GM12878 (cell line): ENCODE data around the gene PLRG1. TPM values are rescaled to one million over a fixed set of nuclear protein-coding genes. Genes with fewer than 3 reads are reported as not detected.
A peak's percentile ranks its signal among the peaks of the same experiment; 100 is the strongest.

Experiments
- ATAC-seq: fragments of 200-7000 bp; cut with Tn5 transposase; 3 replicates; pipeline ENCODE4 v1.9.1; 2020; ENCODE audit warnings: mild to moderate bottlenecking, moderate library complexity
- BruUV-seq: library from RNA; stranded (reverse); fragments of 400-500 nt; replicated peaks from 2 replicates; lab custom pipeline; 2021; lab: Mats Ljungman, UMichigan
- CTCF ChIA-PET: fragments of 300-600 bp; sonication (Branson Sonifier 250); formaldehyde crosslinking; extraction: SDS; loops from one replicate; lab custom pipeline; 2021; ENCODE audit warnings: inconsistent platforms; lab: Yijun Ruan, JAX
- POLR2A ChIA-PET: fragments of 350-600 bp; formaldehyde crosslinking; extraction: SDS; loops from one replicate; lab custom pipeline; 2021; ENCODE audit warnings: inconsistent platforms; lab: Charles Lee
- RAD21 ChIA-PET: fragments of 300-600 bp; sonication (Branson Sonifier 250); formaldehyde crosslinking; loops from one replicate; lab custom pipeline; 2023; ENCODE audit warnings: antibody characterized with exemption; ENCODE audit not compliant: unreplicated experiment; lab: Charles Lee
- SMC1A ChIA-PET: fragments of 300-600 bp; sonication (Branson Sonifier 250); formaldehyde crosslinking; loops from one replicate; lab custom pipeline; 2023; ENCODE audit not compliant: unreplicated experiment, uncharacterized antibody; lab: Charles Lee
- DNase-seq: peaks from one replicate; pipeline ENCODE4 v3.0.0-alpha.2; 2011; ENCODE audit warnings: low read depth, low spot score
- FAIRE-seq: peaks from 3 replicates; lab custom pipeline; 2011; peaks lifted over from hg19 to GRCh38; lab: Jason Lieb, UNC
- H2AFZ ChIP-seq: 2 replicates; pipeline ENCODE4 v1.6.0; 2011; ENCODE audit warnings: low read depth, low read length, control low read depth; ENCODE audit not compliant: control insufficient read depth
- H3K27ac ChIP-seq: 2 replicates; pipeline ENCODE4 v1.5.1; 2011; ENCODE audit warnings: control low read depth; ENCODE audit not compliant: control insufficient read depth, insufficient read depth
- H3K27me3 ChIP-seq, 2 experiments: replicated peaks in 1 of 2; 2 replicates each; pipeline versions ENCODE4 v1.6.0 to v1.6.1; 2011; ENCODE audit warnings: low read length in 1 of 2; ENCODE audit not compliant: control insufficient read depth in 2 of 2, insufficient read depth in 2 of 2
- H3K36me3 ChIP-seq, 2 experiments: 2 replicates each; pipeline ENCODE4 v1.5.1; 2011; ENCODE audit warnings: low read length in 1 of 2; ENCODE audit not compliant: control insufficient read depth in 2 of 2, insufficient read depth in 2 of 2
- H3K4me1 ChIP-seq: 2 replicates; pipeline ENCODE4 v1.6.1; 2011; ENCODE audit warnings: mild to moderate bottlenecking, low read length, moderate library complexity, mixed read lengths; ENCODE audit not compliant: control insufficient read depth, insufficient read depth
- H3K4me2 ChIP-seq: 2 replicates; pipeline ENCODE4 v1.6.0; 2011; ENCODE audit warnings: control low read depth; ENCODE audit not compliant: control insufficient read depth, insufficient read depth
- H3K4me3 ChIP-seq: fragments of 200-600 bp; sonication (generic); 2 replicates; pipeline ENCODE4 v1.5.1; 2016
- H3K79me2 ChIP-seq: 2 replicates; pipeline ENCODE4 v1.6.0; 2011; ENCODE audit warnings: low read length; ENCODE audit not compliant: control insufficient read depth, insufficient read depth
- H3K9ac ChIP-seq: 2 replicates; pipeline ENCODE4 v1.8.0; 2011; ENCODE audit warnings: low read length, control low read depth, mixed read lengths; ENCODE audit not compliant: control insufficient read depth, insufficient read depth
- H3K9me3 ChIP-seq: replicated peaks from 3 replicates; pipeline ENCODE4 v1.5.1; 2011; ENCODE audit warnings: mild to moderate bottlenecking, low read length; ENCODE audit not compliant: control insufficient read depth, insufficient read depth
- H4K20me1 ChIP-seq: 2 replicates; pipeline ENCODE4 v1.6.0; 2011; ENCODE audit not compliant: control insufficient read depth, insufficient read depth
- GABPA ChIP-seq: IDR thresholded peaks from 2 replicates; pipeline ENCODE4 v1.6.1; 2014; ENCODE audit warnings: antibody characterized with exemption, low read depth, mild to moderate bottlenecking, inconsistent platforms
- IKZF2 ChIP-seq, 2 experiments: fragments of 450-650 bp; IDR thresholded peaks; 2 replicates each; pipeline ENCODE4 v1.6.1; 2017; ENCODE audit warnings: mild to moderate bottlenecking in 2 of 2, moderate library complexity in 2 of 2
- POLR2AphosphoS5 ChIP-seq: IDR thresholded peaks from 2 replicates; pipeline ENCODE4 v1.6.1; 2011; ENCODE audit warnings: mild to moderate bottlenecking, low read length, inconsistent platforms
- SPI1 ChIP-seq: IDR thresholded peaks from 2 replicates; pipeline ENCODE4 v1.6.1; 2011; ENCODE audit warnings: low read depth, mild to moderate bottlenecking, low read length, moderate library complexity, borderline replicate concordance; ENCODE audit not compliant: insufficient read depth
- TARDBP ChIP-seq: IDR thresholded peaks from 2 replicates; pipeline ENCODE4 v1.6.1; 2016; ENCODE audit warnings: borderline replicate concordance
- ZNF24 ChIP-seq: fragments of 450-650 bp; IDR thresholded peaks from 2 replicates; pipeline ENCODE4 v1.6.1; 2017; ENCODE audit warnings: antibody characterized with exemption, mild to moderate bottlenecking
- ZSCAN29 ChIP-seq: fragments of 450-650 bp; IDR thresholded peaks from 2 replicates; pipeline ENCODE4 v1.6.1; 2017; ENCODE audit warnings: mild to moderate bottlenecking, moderate library complexity
- in situ Hi-C: fragments of 300-500 bp; cut with MboI; formaldehyde crosslinking; loops from 9 replicates; pipeline ENCODE4 v1.14.3; 2018; ENCODE audit warnings: mixed read lengths
- intact Hi-C: fragments of 100-400 bp; cut with micrococcal nuclease; formaldehyde crosslinking; loops from one replicate; pipeline ENCODE4 v1.14.2; 2022; ENCODE audit not compliant: unreplicated experiment
- polyA plus RNA-seq, 11 experiments: library from polyadenylated mRNA; depleted of rRNA in 4 of 11; unstranded in 6 of 11; stranded (reverse) in 5 of 11; fragments of >200 nt; fragmentation: Nextera tagmentation in 4 of 11; fragmentation: Illumina TruSeq in 1 of 11; extraction: Ambion mirVana in 4 of 11; extraction: Trizol in 1 of 11; gene quantifications; 1 replicate in 1 of 11; 2 replicates in 10 of 11; pipeline versions ENCODE4 v1.2.1 to v1.2.3, GENCODE V29; 2011 to 2016; ENCODE audit warnings: inconsistent platforms in 2 of 11, missing spikeins in 2 of 11, low read depth in 1 of 11
- total RNA-seq, 4 experiments: library from RNA; depleted of rRNA in 3 of 4; stranded (reverse); fragments of >200 nt in 3 of 4; fragmentation: Illumina TruSeq in 1 of 4; extraction: Trizol in 1 of 4; gene quantifications; 2 replicates each; pipeline versions ENCODE4 v1.2.1 to v1.2.3, GENCODE V29; 2013 to 2021
- TF ChIP-seq, protein P1 (sequence below): fragments of 450-650 bp; IDR thresholded peaks from 2 replicates; pipeline ENCODE4 v1.6.1; 2017; ENCODE audit warnings: low read depth, mild to moderate bottlenecking, moderate library complexity
- TF ChIP-seq, protein P2 (sequence below): fragments of 450-650 bp; formaldehyde crosslinking; IDR thresholded peaks from 2 replicates; pipeline ENCODE4 v1.5.0; 2022; ENCODE audit warnings: mild to moderate bottlenecking, missing genetic modification characterization

The PLRG1 gene
- total and polyA plus RNA-seq, 10 of the 15 experiments (the other 5 are each of a cell fraction or from before 2014, with no cell fraction given), result 54.7 to 182 (median 111) TPM

DNA sequence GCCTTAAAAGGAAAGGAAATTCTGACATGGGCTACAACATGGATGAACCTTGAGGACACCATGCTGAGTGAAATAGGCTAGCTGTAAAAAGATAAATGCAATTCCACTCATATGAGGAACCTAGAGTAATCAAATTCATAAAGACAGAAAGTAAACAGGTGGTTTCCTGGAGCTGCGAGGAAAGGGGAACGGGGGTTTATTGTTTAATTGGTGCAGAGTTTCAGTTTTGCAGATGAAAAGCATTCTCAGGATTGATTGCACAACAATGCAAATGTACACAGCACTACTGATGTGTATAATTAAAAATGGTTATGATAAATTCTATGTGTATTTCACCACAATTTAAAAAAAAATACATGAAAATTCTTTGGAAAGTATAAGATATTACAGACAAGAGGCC, 24.0 kb downstream of the PLRG1 start (continued):
- peak; percentile 62; the same call in 1 of the 2 replicates for TF ChIP-seq SPI1
- TF ChIP-seq, protein P1, sequence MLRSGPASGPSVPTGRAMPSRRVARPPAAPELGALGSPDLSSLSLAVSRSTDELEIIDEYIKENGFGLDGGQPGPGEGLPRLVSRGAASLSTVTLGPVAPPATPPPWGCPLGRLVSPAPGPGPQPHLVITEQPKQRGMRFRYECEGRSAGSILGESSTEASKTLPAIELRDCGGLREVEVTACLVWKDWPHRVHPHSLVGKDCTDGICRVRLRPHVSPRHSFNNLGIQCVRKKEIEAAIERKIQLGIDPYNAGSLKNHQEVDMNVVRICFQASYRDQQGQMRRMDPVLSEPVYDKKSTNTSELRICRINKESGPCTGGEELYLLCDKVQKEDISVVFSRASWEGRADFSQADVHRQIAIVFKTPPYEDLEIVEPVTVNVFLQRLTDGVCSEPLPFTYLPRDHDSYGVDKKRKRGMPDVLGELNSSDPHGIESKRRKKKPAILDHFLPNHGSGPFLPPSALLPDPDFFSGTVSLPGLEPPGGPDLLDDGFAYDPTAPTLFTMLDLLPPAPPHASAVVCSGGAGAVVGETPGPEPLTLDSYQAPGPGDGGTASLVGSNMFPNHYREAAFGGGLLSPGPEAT, result 0 out of 2 replicates have a peak, but pooled peaks have one; percentile 14

DNA sequence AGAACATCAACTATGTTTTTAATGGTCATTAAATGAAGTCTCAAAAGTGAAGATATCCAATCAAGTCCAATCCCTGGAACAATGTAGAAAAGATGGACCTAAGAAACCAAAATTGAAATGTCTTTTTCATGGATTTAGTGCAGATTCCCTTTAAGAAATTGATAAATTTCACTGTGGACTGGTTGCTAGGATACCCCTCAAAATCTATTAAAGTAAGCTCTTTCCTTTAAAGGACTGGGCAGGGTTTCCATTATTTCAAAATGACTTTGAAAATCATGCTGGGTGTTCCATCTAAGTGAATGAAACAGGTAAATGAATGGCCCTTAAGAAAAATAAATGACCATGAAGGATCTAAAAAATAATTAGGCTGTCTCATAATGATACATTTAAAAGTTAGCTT, 28.6 kb downstream of the PLRG1 start:
- ChIA-PET POLR2A (no interaction called here), SMC1A (no interaction called here), CTCF (interaction anchor here (0.9 kb wide), 1 partner anchor 43 kb away, joined by 4 read pairs; no protein-coding TSS in a partner anchor), RAD21 (no interaction called here)
- no peaks in the 10 kb centered on the region for H3K9me3 ChIP-seq
- FAIRE-seq (no peak), DNase-seq (no peak), ATAC-seq (no peak)
- no peaks in the 10 kb centered on the region for H3K36me3 ChIP-seq
- no peak overlapping the region for H3K9ac ChIP-seq
- no peaks in the 10 kb centered on the region for H3K79me2 ChIP-seq
- H4K20me1 ChIP-seq, result no peaks in the 10 kb centered on the region
- BruUV-seq, result no TSS peak
- intact Hi-C loops, result no loop called here
- no peaks in the 10 kb centered on the region; a peak in 1 of 4 replicates for H3K27me3 ChIP-seq
- no peak overlapping the region for H3K27ac ChIP-seq
- H2AFZ ChIP-seq, result no peak overlapping the region
- no peak overlapping the region for H3K4me3 ChIP-seq
- TF ChIP-seq ZNF24 (no peak), POLR2AphosphoS5 (no peak), IKZF2 (IDR thresholded peaks at IDR 0.05) (no peak), GABPA (no peak), TARDBP (no peak), ZSCAN29 (no peak)
- TF ChIP-seq, protein P2, sequence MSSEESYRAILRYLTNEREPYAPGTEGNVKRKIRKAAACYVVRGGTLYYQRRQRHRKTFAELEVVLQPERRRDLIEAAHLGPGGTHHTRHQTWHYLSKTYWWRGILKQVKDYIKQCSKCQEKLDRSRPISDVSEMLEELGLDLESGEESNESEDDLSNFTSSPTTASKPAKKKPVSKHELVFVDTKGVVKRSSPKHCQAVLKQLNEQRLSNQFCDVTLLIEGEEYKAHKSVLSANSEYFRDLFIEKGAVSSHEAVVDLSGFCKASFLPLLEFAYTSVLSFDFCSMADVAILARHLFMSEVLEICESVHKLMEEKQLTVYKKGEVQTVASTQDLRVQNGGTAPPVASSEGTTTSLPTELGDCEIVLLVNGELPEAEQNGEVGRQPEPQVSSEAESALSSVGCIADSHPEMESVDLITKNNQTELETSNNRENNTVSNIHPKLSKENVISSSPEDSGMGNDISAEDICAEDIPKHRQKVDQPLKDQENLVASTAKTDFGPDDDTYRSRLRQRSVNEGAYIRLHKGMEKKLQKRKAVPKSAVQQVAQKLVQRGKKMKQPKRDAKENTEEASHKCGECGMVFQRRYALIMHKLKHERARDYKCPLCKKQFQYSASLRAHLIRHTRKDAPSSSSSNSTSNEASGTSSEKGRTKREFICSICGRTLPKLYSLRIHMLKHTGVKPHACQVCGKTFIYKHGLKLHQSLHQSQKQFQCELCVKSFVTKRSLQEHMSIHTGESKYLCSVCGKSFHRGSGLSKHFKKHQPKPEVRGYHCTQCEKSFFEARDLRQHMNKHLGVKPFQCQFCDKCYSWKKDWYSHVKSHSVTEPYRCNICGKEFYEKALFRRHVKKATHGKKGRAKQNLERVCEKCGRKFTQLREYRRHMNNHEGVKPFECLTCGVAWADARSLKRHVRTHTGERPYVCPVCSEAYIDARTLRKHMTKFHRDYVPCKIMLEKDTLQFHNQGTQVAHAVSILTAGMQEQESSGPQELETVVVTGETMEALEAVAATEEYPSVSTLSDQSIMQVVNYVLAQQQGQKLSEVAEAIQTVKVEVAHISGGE (CRISPR knock-in tag), result no peak
- no peak overlapping the region for H3K4me2 ChIP-seq
- H3K4me1 ChIP-seq, result 0 out of 2 replicates have a peak, but pooled peaks cover 3% of the 10 kb centered on the region
- in situ Hi-C loops, result no loop called here
